ENCODE data around the gene PPIL4.
"Not testable (repeated sequence)": the region's sequence is repeated elsewhere in the genome, so short reads cannot be mapped to it uniquely, and the experiment has no call there.

Gene PPIL4

DNA sequence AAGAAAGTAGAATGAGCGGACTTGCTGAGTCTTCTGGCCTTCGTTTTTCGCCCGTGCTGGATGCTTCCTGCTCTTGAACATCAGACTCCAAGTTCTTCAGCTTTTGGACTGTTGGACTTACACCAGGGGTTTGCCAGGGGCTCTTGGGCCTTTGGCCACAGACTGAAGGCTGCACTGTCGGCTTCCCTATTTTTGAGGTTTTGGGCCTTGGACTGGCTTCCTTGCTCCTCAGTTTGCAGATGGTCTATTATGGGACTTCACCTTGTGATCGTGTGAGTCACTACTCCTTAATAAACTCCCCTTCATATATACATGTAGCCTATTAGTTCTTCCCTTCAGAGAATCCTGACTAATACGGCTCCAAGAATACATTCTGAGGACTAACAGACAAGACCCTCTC lies 83.1 kb downstream of the PPIL4 start:
- DNase-seq (ENCODE audit: low read depth in 3 of 3, low spot score in 1 of 3), result not testable (repeated sequence)

GRCh38 chr6:149461670-149462069 lies 84.2 kb downstream of the PPIL4 start:
- no peak for DNase-seq (ENCODE audit: low read depth in 3 of 3, low spot score in 1 of 3)

DNA sequence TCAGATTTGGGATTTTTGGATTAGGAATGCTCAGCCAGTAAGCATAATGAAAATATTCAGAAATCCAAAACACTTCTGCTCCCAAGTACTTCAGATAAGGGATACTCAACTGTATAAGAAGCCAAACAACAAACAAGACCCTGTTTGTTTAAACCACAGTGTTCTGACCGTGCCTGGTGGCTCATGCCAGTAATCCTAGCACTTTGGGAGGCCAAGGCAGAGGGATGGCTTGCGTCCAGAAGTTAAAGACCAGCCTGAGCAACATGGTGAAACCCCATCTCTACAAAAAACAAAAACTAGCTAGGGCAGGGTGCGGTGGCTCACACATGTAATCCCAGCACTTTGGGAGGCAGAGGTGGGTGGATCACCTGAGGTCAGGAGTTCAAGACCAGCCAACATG lies 85.6 kb downstream of the PPIL4 start:
- DNase-seq (ENCODE audit: low read depth in 3 of 3, low spot score in 1 of 3), result not testable (repeated sequence)

GRCh38 chr6:149459761-149460160 lies 86.1 kb downstream of the PPIL4 start:
- no peak for DNase-seq (ENCODE audit: low read depth in 3 of 3, low spot score in 1 of 3)

GRCh38 chr6:149458806-149459205 lies 87.0 kb downstream of the PPIL4 start:
- no peak for DNase-seq (ENCODE audit: low read depth in 3 of 3, low spot score in 1 of 3)

GRCh38 chr6:149458196-149458595 lies 87.6 kb downstream of the PPIL4 start:
- no peak for DNase-seq (ENCODE audit: low read depth in 3 of 3, low spot score in 1 of 3)

DNA sequence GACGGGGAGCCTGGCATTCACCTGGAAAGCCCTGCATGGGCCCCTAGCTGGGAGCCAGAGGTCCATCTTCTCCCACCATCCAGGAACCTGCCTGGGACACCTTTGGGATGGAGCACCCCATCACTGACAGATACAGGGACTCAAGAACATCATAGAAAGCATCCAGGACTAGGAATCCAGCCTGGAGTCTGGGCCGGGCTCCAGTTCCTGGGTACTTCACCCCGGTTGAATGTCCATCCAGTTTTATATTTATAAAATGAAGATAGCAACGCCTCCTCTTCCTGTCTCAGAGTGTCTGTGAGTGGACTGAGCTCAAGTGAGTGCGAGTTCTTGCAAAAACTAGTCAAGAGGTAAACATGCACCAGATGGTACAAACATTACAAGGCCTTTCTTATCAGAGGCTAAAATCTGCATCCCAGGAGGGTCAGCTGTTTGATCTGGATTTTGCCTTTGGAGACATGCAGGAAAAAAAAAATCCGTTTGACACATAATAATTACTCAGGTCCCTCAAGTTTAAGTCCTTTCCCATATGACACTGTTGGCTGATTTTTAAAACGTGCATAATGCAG lies 88.4 kb downstream of the PPIL4 start:
- DNase-seq (ENCODE audit: low read depth in 3 of 3, low spot score in 1 of 3), result no peak

- DNase-seq (ENCODE audit: low read depth in 3 of 3, low spot score in 1 of 3), result no peak
Observed at GRCh38 chr6:149456311-149457021, 89.4 kb downstream of the PPIL4 start.

- DNase-seq (ENCODE audit: low read depth in 3 of 3, low spot score in 1 of 3), result no peak
Observed at GRCh38 chr6:149455031-149455732, 90.7 kb downstream of the PPIL4 start.

Measured in stimulated activated CD4-positive, alpha-beta T cell treated with anti-CD3 and anti-CD28 coated beads, TNF-alpha, amount 100 ng/mL, for 1 hour (primary cell).